NCI-H2227 (cell line): ENCODE measurements around the gene MAN1A1.
"Not testable (repeated sequence)": the region's sequence is repeated elsewhere in the genome, so short reads cannot be mapped to it uniquely, and the experiment has no call there.

Experiments
- DNase-seq: peaks from one replicate; lab custom pipeline; 2025; ENCODE audit not compliant: unreplicated experiment; lab: John Stamatoyannopoulos, UW

The MAN1A1 gene

DNA sequence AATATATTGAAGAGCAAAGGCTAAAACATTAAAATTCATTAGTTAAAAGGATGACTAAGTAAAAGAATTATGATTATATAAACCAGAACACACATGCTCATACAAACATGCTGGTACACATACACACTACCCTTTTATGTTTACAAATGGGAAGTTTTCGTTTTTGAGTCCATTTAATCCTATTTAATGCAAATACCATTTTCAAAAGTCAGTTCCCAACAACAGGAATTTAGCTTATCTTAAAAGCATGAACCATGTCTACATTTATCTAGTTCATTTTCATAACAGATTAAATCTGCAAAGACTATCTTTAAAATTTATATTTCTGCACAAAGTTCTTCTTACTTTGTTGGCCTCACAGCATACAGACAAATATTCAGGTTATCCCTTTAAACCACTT lies 42.5 kb downstream of the MAN1A1 start:
- no peak for DNase-seq

DNA sequence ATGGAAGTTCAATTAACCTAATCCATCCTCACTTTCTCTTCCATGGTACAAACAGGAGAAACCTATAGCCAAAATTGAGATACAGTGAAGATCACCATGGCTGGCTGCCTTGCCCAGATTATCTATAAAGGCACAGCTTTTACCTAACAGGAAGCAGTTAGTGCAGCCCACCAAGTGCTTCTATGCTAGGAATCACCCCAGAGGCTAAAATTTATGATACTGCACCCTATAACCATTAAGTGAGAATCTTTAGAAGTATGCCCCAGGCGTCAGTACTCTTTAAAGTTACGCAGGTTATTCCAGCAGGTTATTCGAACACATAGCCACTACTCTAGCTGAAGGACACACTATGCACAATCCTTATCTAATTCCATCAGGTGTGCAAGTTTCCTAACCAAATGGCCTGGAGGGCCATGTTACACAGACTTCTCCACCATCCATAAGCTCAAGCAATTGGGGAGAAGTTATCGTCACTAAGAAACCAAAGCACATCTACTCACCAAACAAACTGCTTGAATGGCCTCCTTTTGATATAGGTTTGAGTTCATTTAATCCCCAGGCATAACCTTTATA lies 43.1 kb downstream of the MAN1A1 start:
- DNase-seq: no peak

DNA sequence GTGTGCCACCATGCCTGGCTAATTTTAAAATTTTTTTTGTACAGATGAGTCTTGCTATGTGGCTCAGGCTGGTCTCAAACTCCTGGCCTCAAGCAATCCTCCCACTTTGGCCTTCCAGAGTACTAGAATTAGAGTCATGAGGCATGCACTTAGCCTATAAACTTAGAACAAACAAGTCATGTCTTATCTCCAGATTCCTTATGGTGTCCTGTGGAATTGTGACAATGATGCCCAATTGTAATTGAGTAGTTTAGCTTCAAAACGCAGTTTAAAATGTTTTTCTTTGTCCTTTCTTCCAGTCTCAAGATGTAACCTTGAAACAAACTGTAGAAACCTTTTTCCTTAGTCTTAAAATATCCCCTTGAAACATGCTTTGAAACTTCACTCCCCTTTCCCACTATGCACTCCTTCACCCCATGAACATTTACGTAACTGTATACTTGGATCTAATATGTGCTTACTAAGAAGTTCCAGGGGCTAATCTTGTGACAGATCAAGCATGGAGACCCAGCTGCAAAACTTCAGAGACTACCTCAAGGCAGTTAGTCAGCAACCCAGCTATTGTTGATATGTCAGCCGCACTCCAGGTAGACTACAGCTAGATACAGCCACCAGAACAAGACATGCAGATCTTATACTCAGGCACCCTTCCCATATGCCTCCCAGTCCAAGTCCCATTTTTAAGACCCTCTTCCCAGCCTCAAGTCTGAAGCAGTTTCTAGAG lies 46.2 kb downstream of the MAN1A1 start:
- no peak for DNase-seq

DNA sequence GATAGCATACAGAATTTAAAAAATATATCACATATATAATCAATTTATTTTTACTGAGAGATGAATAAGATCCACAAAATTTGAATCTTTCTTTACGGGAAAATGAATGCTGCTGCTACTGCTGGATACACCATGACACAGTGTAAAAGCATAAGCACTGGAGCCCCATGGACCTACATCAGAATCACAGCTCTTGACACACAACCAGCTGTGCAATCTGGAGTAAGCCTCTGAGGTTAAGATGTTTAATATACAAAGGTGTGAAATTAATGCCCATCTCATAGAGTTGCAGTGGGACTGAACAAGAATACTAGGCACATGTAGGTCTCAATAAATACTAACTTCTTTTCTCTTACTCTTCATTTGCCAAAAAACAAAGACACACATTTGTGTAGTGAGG lies 48.1 kb downstream of the MAN1A1 start:
- no peak for DNase-seq

DNA sequence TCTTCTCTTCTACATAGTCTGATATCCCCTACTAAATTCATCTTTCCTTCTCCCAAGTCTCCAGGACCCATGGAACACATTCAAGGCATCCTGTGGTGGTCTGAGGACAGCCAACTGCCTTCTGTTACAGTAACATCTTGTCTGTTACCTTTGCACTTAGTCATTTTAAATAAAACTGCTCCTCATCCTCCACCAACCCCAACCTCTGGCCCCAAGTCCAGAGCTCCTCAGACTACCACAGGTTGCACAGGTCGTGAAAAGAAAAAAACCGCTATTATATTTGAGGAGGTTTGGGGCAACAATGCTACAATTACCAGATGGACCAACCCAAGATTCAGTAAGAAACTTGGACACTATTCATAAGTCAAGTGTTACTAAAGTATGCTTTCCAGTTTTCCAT lies 49.9 kb downstream of the MAN1A1 start:
- no peak for DNase-seq

DNA sequence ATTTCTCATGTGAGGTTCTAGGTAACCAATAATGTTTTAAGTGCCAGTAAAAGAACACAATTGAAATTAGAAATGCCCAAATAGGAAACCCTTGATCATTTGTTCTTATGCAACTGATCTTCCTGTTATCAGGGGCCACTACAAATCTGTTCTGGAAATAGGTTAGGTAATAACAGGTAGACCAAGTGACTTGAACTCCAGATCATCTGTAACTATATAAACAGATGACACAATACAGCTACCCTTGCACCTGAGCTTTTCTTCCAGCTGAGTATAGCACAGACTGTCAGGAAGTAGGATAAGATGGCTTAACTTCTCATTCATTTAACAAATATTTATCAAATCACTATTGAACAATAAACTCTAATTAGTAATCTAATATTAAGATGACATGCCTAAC lies 52.5 kb downstream of the MAN1A1 start:
- no peak for DNase-seq

DNA sequence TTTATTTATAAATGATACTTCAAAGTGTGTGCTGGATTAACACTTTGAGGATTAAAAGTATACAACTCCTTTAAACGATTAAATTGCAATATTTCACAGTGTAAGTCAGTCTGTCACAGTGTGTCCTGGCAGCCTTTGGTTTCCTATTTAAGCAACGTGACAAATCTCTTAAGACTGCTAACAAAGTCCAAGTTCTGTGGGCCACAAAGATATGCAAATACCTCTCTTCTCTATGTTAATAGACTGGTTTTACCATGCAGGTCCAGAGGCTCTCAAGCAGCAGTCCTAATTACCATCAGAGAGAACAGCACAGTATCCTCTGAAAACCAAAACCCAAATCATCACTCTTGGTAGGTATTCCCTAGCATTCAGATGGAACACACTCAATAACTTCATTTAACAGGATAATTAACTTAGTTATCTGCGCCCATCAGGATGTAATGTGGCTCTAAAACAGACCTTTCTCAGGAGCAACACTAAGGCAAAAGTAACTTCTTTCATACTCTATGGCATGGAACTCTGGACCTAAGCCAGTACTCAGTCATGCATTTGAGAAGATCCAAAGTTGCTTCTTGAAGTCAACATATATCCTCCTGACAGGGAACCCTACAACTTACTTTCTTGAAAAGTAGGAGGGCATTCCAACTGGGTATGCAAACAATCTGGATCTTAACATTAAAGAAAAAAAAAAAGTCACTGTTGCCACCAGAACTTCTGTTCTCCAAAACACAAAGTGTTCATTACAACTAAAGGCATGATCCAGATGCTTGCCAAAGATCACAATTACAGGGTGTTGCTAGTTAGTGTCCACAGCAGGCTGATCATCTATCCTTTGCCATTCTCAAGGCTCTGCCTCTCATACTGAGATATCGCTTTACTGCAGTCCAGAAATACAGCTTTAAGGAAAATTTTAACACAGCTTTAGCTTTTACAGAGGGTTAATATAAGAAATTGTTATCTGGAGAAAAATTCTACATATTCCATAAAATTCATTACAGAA lies 53.2 kb downstream of the MAN1A1 start:
- DNase-seq: no peak

DNA sequence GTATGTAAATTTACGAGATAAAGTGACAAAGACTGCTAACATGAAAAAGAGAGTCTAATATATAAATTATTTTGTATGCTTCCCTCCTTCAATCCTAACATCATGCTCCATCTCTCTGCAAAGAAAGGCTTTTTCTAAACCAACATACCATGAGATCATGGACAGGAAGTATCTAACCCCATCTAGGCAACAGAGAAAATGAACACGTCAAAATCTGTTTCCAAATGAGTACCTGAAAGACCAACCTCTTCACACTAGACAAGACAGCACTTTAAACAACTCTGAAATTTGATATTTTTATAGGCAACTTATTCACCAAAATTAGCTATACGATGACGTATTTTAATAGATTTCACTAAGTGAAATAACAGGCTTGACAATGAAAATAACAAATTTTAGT lies 54.6 kb downstream of the MAN1A1 start:
- no peak for DNase-seq

DNA sequence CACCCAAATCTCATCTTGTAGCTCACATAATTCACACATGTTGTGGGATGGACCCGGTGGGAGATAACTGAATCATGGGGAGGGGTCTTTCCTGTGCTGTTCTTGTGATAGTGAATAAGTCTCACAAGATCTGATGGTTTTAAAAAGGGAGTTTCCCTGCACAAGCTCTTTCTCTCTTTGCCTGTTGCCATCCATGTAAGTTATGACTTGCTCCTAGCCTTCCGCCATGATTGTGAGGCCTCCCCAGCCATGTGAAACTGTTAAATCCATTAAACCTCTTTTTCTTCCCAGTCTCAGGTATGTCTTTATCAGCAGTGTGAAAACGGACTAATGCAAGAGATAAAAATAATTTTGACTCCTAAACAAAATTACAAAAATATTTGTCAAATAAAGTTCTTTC lies 58.5 kb downstream of the MAN1A1 start:
- not testable (repeated sequence) for DNase-seq

DNA sequence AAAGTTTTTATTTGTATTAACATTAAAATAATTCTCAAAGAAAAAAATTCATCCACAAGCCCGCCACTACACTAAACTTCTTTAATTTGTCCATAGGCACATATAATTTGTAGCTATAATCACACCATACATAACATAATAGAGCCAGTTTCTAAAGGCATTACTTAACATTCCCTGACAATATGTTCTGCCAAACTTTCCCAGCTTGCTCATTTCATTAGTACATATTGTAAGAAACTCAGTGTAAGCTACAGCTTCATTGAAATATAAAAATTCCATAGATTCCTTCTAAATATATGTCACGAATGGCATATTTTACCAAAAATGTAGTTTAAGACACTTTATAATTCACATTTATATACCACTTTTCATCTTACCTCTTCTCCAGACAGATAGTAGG lies 59.3 kb downstream of the MAN1A1 start:
- DNase-seq: no peak

DNA sequence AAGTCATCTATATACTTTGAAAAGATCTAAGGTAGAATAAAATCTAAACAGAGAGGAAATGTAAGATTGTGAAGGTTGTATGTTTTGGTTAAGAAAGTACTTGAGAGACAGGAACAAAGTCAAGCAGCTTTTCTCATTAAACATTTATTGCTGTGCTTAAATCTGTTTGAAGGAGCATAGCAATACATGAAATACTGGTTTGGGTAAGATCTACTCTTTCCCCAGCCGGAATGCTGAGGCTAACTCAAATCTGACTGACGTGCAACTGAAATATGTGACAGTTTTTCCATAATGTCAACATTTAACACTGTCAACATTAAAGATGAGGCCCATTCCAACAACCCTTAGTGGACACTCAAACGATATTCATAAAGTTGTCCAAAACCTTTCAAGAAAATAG lies 59.9 kb downstream of the MAN1A1 start:
- DNase-seq: no peak

DNA sequence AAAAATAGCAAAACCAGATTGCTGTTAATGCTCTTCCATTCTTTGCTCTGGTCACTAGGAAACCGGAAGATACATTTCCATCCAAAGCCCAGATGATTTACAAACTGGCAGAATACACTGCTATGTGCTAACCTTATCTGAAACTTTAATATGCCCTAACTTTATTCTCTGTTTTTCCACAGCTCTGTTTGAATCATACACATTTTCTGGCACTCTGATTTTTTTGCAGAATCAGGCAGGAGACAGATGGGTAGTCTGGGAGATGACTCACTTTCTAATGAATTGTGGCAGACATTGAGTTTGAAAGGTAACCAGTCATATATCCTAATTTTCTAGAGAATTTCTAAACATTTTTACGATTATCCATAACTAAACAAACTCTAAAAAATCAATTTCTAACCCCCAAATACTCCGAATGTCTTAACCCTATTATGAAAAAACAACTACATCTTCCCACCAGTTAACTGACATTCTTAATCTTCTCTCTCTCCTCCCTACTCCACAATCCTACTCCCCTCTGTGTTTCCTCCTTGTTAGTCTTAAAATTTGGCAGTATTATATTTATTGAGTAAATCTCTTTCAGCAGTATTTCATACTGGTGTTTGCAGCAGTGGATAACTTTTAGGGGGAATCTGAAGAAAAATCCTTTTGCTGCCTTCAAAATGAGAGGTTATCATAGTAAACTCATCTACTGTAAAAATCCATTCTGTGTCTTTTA lies 63.5 kb downstream of the MAN1A1 start:
- DNase-seq: no peak

DNA sequence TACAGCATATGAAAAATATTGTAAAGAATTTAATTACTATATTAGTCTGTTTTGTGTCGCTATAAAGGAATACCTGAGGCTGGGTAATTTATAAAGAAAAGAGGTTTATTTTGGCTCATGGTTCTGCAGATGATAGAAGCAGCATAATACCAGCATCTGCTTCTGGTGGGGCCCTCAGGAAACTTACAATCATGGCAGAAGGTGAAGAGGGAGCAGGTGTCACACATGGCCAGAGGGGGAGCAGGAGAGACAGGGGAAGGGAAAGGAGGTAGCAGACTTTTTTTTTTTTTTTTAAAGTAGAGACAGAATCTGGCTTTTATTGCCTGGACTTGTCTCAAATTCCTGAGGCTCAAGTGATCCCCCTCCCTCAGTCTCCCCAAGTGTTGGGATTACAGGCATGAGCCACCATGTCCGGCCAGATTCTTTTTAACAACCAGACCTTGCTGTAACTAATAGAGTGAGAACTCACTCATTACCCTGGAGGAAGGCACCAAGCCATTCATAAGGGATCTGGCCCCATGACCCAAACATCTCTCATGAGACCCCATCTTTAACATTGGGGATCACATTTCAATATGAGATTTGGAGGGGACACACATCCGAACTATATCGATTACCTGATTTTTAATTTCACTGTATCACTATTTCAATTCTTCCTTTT lies 64.6 kb downstream of the MAN1A1 start:
- no peak for DNase-seq

DNA sequence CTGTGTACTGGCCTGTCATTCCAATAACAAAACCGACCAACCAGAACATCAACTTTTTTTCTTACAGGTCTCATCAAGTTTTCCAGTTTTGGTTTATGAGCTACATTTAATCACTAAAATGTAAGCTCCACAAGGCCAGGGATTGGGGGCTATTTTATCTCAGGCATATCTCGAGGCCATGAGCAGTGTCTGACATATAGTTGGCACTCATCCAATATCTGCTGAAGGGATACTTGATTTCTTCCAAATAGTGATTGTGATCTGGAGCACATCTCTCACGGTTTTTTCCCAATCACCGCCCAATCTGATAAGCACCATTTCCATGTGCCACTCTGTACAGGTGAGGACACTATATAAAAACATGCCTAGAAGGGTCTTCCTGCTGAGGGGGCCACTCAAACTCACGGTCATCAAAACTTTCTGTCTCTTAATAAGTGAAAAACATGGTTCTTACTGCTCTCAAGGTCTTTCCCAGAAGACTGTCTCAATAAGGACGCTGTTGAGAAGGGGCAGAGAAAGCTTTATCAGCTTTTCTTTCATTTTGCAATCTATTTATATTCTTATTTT lies 65.5 kb downstream of the MAN1A1 start:
- no peak for DNase-seq

DNA sequence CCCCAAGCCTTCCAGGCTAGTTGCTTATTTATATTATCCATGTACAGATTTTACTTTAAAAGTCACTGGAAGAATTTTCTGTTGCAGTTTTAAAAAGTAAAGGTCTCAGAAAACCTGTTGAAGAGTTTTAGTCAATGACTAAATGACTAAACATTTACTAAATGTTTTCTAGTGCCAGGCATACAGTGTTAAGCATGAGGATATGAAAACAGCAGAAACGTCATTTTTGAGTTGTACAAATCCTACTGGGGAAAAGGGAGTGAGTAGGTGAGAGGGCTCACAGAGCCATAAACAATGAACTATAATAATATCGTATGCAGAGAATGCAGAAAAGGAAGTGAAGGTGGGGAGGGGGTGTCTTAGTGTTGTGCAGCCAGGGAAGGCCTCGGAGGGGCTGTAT lies 66.3 kb downstream of the MAN1A1 start:
- DNase-seq: no peak

DNA sequence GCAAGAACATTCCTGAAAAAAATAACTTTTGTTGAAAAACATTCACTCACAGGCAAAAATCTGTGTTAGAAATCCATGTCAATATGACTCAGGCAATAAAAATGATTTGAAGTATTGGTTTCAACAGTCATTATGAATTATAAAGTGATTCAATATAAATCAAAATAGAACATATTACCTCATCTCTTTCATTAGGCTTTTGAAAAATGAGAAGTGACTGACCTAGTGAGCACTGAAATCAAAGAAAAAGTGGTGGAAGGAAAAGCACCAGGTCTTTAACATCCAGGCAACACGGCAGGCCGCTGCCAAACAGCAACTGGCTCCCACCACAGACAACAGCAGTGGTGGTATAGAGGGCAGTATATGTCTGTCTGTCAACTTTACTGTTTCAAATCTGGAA lies 68.9 kb downstream of the MAN1A1 start:
- DNase-seq: no peak

DNA sequence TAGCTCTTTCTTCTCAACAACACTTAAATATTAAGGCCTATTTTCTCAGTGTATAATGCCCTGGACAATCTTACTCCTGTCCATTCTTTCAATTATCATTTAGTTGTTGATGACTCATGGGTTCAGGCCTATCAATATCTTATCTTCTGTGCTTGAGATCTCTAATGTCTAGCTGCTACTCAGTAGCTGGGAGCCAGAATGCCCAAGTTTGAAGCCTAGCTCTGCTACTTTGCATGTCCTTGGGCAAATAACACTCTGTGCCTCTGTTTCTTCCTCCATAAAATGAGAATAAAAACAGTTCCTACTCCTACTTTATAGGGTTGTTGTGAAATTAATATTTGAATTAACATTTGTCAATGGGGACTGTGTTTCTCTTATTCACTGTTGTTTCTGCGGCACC lies 69.5 kb downstream of the MAN1A1 start:
- DNase-seq: no peak

DNA sequence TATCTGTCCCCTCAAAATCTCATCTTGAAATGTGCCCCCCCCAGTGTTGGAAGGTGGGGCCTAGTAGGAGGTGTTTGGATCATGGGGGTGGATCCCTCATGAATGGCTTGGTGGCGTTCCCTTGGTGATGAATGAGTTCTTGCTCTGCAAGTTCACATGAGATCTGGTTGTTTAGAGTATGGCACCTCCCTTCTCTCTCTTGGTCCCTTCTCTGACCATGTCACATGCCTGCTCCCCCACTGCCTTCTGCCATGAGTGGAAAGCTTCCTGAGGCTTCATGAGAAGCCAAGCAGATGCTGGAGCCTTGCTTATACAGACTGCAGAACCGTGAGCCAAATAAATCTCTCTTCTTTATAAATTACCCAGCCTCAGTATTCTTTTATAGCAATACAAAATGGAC lies 70.9 kb downstream of the MAN1A1 start:
- no peak for DNase-seq

DNA sequence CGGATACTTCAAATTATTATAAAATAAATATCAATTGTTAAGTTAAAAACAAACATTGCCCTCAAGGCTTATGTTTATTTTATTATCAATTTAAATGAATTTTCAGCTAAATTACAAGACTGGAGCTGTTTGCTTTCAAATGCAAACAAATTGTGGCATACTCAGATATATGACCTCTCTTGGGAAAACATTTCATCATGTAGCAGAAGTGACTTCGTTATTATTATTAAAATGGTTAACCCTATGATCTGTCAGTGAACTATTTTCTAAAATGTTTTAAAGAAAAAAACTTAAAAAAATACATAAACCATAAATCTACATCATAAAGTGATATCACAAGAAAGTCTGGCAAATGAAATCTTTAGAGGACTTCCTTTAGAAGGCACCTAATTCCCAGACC lies 72.5 kb downstream of the MAN1A1 start:
- no peak for DNase-seq

DNA sequence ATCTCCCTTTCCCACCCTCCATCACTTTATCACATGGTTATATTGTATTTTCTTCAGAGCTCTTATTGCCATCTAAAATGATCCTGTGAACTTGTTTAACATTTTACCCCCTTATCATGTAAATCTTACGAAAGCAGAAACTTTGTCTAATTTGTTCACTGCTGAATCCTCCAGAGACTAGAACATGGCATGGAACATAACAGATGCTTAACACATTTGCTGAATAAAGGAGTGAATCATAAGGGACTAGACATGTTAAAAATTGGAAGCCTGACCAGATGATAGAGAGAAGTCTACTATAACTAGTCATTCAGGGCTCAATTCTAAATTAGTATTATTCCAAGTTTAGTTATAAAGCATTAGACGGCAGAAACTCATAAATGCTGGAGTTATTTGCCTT lies 73.3 kb downstream of the MAN1A1 start:
- no peak for DNase-seq
